Measurements from ENCODE around the gene RERE.

GRCh38 chr1:8404460-8405370 lies 412.7 kb downstream of the RERE start:
- TF ChIP-seq CTCF (IDR thresholded peaks at IDR 0.05) (no peak), POLR2A (IDR thresholded peaks at IDR 0.05) (no peak)

Measured in body of pancreas (tissue), 4 donors.